RWPE2 (cell line): Measurements from ENCODE around the gene LGALS4.

Experiments used
- ATAC-seq: fragments of 200-7000 bp; cut with Tn5 transposase; 3 replicates; pipeline ENCODE4 v1.9.1; 2021; ENCODE audit warnings: low read depth
- DNase-seq: peaks from one replicate; pipeline ENCODE4 v3.0.0-alpha.2; 2020; ENCODE audit warnings: low spot score
- H3K27ac ChIP-seq: fragments of 450-650 bp; 2 replicates; pipeline ENCODE4 v1.5.1; 2017; ENCODE audit warnings: mild to moderate bottlenecking; ENCODE audit not compliant: poor library complexity, severe bottlenecking
- H3K27me3 ChIP-seq: fragments of 250-450 bp; sonication (Bioruptor Pico); 2 replicates; pipeline ENCODE4 v1.5.1; 2021; ENCODE audit warnings: mild to moderate bottlenecking, moderate library complexity; ENCODE audit not compliant: insufficient read depth, poor library complexity, severe bottlenecking
- H3K36me3 ChIP-seq: fragments of 250-450 bp; sonication (Bioruptor Pico); 2 replicates; pipeline ENCODE4 v1.5.1; 2020; ENCODE audit warnings: low read depth, mild to moderate bottlenecking, moderate library complexity
- H3K4me1 ChIP-seq: fragments of 250-450 bp; sonication (Bioruptor Pico); 2 replicates; pipeline ENCODE4 v1.5.1; 2021; ENCODE audit warnings: mild to moderate bottlenecking, moderate library complexity; ENCODE audit not compliant: insufficient read depth, poor library complexity, severe bottlenecking
- H3K4me3 ChIP-seq: fragments of 250-450 bp; sonication (Bioruptor Pico); 2 replicates; pipeline ENCODE4 v1.5.1; 2021; ENCODE audit warnings: mild to moderate bottlenecking, moderate library complexity; ENCODE audit not compliant: severe bottlenecking
- H3K9me3 ChIP-seq: fragments of 250-450 bp; sonication (Bioruptor Pico); 2 replicates; pipeline ENCODE4 v1.5.1; 2021; ENCODE audit warnings: mild to moderate bottlenecking, moderate library complexity; ENCODE audit not compliant: severe bottlenecking
- CTCF ChIP-seq: fragments of 450-650 bp; IDR thresholded peaks from one replicate; pipeline ENCODE4 v1.5.1; 2017; ENCODE audit warnings: mild to moderate bottlenecking, moderate library complexity; ENCODE audit not compliant: poor library complexity, severe bottlenecking

LGALS4 gene

DNA sequence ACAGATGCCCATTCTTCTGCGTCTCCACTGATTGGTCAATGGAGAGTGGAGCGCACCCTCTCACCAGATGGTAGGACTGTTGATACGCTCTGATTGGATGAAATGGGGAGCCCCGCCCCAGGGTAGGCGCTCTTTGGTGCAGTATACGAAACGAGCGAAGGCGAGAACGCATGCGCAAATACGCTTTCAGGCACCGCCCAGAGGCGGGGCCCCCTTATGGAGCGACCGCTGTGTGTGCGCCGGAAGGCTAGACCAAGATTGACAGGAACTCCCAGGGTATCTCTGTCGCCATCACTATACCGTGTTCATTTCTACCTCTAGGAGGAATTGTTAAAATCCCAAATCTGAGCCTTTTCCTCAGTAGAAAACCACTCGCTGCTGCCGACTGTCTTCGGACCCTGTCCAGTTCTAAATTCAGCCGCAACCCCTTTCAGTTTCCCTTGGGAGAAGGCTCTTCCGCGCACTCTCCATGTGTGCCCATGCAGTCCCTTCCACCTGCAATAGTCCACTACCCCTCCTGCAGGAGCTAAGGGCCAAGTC is 37.8 kb upstream of the LGALS4 start:
- peak overlapping the region; percentile 86 for H3K4me3 ChIP-seq
- no peaks in the 10 kb centered on the region for H3K9me3 ChIP-seq
- DNase-seq = no peak
- TF ChIP-seq CTCF = no peak
- no peaks in the 10 kb centered on the region for H3K27me3 ChIP-seq
- H3K36me3 ChIP-seq = peaks cover 36% of the 10 kb centered on the region
- H3K4me1 ChIP-seq = peaks cover 12% of the 10 kb centered on the region
- peak; percentile 84 for ATAC-seq
- peak overlapping the region; percentile 93 for H3K27ac ChIP-seq

DNA sequence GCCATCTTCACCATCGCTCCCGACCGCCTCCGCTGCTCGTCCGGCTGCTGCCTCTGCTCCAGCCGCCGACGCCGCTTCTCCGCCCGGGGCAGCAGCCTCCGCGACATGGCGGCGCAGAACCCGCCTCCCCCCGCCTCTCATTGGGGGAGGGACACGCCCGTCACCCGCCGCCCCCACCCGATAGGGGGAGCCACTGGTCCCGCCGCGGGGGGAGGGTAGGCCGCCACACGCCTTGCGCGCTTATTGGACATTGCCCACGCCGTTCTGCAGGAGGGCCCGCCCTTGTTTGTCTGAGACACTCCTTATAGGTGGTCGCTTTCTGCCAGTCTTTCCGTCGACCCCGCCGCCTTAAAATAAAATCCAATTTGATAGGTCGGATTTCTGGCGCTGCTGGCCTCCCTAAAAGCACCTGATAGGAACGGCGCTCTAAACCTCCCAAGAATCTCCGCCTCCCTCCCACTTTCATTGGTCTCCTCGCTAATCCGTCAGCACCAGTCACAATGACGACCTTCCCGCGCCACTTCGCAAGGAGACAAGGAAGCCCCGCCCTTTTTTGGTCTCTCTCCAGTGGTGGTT is 37.2 kb upstream of the LGALS4 start, which contains the start of gene HNRNPL:
Gene HNRNPL (minus strand): TSS at position 127 of the 576 bp plus-strand sequence. CDS start 20 bp downstream, at position 107.
- H3K36me3 ChIP-seq = peaks cover 42% of the 10 kb centered on the region
- DNase-seq = peak; percentile 100
- no peaks in the 10 kb centered on the region for H3K9me3 ChIP-seq
- H3K27me3 ChIP-seq = no peaks in the 10 kb centered on the region
- peak; percentile 75 for ATAC-seq
- peak within 1 kb of the TSS; percentile 94 for H3K4me3 ChIP-seq
- H3K4me1 ChIP-seq = peaks cover 12% of the 10 kb centered on the region
- TF ChIP-seq CTCF = peak; percentile 41
- peak within 1 kb of the TSS; percentile 93 for H3K27ac ChIP-seq

DNA sequence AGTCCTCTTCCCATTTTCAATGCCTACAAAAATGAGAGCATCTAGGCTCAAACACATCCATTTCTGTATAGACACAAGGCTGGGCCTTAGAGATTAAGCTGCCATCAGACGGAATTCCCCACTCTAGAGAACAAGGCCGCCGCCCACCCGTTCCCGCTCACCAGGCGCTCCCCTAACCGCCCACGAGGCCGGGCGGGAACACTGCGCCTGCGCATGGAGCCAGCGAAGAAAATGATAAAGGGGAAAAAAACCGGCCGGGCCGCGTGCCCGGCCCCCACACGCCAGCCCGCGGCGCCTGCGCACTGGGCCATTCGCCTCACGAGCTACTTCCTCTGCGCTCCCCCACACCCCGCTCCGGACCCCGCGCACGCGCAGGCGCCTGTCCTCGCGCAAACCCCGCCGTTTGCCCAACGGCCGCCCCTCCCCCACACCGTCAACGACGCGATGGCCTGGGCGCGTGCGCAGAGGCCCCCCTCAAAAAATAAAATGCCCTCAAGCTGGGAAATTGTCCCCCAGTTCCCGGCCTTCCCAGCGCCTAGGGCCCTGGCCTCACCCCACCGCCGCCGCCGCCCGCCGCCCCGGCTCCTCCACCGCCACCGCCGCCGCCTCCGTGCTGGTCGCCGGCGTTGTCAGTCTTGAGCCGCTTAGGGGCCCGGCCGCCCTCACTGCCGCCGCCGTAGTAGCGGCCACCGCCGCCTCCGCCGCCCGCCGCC is 36.6 kb upstream of the LGALS4 start:
- DNase-seq (peak; percentile 96), ATAC-seq (0 out of 3 replicates have a peak, but pooled peaks have one; percentile 1)
- TF ChIP-seq CTCF = no peak
- no peaks in the 10 kb centered on the region for H3K27me3 ChIP-seq
- H3K27ac ChIP-seq = peak overlapping the region; percentile 93
- peak overlapping the region; percentile 94 for H3K4me3 ChIP-seq
- H3K4me1 ChIP-seq = peaks cover 12% of the 10 kb centered on the region
- H3K36me3 ChIP-seq = peaks cover 48% of the 10 kb centered on the region
- H3K9me3 ChIP-seq = no peaks in the 10 kb centered on the region

DNA sequence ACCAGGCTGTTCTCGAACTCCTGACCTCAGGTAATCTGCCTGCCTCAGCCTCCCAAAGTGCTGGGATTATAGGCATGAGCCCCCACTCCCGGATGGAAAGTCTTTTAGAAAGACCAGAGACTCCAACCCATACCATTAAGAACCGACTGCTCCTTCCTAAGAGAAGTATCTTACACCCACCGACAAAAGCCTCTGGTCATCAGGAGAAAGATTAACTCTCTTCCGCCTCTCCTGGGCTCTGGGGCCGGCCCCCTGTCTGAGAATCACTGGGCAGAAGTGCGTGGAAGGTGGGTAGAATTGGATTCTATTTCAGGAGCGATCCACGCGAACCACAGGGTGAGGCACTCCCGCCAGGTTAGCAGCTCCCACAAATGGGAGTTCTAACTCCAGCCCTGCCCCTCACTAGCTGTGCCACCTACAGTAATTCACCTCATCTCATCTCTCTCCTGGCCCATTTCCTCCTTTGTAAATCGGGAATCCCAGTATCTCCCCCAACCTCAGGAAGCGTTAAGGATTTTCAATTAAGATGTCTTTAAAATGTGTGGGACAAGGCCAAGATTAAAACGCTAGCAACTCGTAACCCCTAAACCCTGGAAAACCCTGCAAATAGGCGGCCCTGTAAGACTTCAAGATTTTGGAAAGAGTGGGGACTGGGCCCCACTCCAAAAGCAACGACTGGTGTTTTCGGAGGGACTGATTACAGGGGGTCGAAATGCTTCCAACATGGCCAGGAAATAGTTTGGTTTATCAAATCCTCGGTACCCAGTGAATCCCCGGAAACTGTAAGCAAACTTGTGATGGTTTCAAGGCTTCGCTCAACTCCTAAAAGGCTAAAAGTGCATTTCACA is 35.8 kb upstream of the LGALS4 start:
- DNase-seq (no peak), ATAC-seq (no peak)
- H3K4me3 ChIP-seq = peak overlapping the region; percentile 94
- H3K36me3 ChIP-seq = peaks cover 56% of the 10 kb centered on the region
- no peaks in the 10 kb centered on the region for H3K9me3 ChIP-seq
- no peak for TF ChIP-seq CTCF
- no peaks in the 10 kb centered on the region for H3K27me3 ChIP-seq
- H3K4me1 ChIP-seq = peaks cover 12% of the 10 kb centered on the region
- peak overlapping the region; percentile 93 for H3K27ac ChIP-seq
